GM12873 (cell line): ENCODE data around the gene IFNA13.

Experiments used
- TF ChIP-seq, protein P1 (sequence below): IDR thresholded peaks from 2 replicates; pipeline ENCODE4 v1.5.1; 2012; ENCODE audit warnings: low read depth, mild to moderate bottlenecking, moderate library complexity, low read length, control low read depth; ENCODE audit not compliant: insufficient read depth; ENCODE audit errors: missing control alignments

IFNA13 gene

GRCh38 chr9:21404146-21404545 lies 36.3 kb upstream of the IFNA13 start:
- TF ChIP-seq, protein P1, sequence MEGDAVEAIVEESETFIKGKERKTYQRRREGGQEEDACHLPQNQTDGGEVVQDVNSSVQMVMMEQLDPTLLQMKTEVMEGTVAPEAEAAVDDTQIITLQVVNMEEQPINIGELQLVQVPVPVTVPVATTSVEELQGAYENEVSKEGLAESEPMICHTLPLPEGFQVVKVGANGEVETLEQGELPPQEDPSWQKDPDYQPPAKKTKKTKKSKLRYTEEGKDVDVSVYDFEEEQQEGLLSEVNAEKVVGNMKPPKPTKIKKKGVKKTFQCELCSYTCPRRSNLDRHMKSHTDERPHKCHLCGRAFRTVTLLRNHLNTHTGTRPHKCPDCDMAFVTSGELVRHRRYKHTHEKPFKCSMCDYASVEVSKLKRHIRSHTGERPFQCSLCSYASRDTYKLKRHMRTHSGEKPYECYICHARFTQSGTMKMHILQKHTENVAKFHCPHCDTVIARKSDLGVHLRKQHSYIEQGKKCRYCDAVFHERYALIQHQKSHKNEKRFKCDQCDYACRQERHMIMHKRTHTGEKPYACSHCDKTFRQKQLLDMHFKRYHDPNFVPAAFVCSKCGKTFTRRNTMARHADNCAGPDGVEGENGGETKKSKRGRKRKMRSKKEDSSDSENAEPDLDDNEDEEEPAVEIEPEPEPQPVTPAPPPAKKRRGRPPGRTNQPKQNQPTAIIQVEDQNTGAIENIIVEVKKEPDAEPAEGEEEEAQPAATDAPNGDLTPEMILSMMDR: no peak

DNA sequence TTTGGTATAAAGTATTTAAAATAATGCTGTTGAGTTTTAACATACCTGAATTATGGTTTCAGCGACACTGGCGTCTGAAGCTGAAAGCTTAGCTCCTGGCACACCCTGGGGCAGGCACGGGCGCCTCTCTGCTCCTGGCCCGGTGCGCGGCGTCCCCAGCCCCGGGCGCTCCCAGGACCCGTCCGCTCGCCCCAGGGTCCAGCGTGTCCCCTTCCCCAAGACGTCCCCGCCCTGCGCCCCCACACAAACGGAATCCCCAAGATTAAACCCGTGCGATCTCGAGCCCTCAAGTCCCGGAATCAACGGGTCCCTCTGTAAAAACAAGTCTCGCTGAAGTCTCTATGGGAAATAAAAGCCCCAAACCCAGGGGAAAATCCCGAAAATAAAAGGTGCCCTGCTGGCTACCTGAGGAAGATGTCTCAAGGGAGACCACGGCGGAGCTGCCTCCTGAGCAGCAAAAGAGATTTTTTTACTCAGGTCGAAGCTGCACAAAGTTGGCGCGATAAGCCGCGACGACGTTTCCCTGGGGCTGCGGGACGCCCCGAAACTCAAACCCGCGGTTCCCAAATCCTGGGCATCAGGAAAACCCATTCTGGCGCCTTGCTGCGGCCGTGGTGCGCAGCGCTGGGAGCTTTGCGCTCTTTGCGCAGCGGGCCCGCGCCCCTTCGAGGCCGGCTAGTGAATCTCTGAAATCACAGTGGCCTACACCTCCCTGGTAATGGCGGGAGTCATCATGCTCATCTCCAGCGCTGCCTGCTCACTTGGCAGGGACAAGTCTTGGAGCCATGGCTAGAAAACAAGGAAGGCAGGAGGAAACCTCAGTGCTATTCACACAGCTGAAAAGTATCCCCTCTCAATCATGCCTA lies 34.8 kb upstream of the IFNA13 start:
- TF ChIP-seq, protein P1: peak; percentile 9

DNA sequence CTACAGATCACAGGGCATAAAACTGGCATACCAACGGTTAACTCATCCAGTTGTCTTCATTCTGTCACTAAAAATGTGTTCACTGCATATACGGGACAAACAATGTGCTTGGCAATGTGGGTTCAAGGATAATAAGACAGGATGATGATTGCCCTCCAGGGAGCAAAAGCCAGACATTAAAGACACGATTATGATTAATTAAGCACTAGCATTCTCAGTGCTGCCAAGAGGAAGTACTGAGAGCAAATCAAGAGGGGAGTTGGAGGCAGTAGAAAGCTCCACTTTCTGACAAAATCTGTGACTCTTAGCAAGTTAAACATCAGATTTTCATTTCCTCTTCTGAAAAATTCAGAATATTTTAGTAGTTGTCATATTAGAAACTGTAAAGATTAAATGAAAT lies 32.1 kb upstream of the IFNA13 start:
- TF ChIP-seq, protein P1: no peak

GRCh38 chr9:21398955-21399489 lies 31.2 kb upstream of the IFNA13 start:
- TF ChIP-seq, protein P1: no peak

DNA sequence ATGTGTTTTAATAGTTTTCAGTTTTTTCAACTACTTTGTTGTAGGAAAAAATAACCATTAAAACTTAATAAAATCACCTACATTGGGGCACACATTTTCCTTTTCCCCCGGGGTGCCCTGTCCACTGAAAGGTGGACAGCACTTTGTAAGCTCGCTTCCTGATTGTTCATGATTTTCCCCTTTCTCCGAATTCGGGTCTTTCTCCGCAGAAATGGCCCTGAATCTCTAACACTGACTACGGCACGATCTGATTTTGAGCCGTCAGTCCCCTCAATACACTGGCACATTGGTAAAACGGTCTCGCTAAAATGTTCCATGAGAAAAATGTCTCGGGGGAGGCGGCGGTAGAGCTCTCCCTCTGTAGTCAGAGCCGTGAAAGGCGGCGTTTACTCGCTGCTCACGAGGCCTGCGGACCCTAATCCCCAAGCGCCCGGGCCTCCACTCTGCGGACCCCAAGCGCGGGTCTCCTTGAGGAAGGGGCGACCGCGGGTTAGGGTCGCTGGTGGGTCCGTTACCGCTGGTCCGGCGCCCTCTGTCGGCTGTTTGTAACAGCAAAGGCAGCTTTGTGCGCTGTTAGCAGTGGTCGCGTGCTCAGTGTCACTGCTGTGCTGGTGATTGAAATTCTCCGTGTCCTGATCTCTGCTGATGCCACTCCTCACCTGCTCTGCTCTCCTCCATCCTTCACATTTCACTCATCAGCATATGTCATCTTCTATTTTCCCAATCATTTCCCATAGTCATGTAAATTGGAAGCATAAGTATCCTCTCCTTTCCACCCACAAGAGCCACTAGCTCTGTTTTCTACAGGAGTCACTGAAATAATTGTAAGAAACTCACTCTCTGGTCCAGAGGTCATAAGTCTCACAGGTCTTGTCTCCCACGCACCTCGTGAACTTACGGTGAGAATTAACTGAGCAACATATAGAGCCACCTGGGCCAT lies 28.2 kb upstream of the IFNA13 start:
- TF ChIP-seq, protein P1: peak; percentile 94

DNA sequence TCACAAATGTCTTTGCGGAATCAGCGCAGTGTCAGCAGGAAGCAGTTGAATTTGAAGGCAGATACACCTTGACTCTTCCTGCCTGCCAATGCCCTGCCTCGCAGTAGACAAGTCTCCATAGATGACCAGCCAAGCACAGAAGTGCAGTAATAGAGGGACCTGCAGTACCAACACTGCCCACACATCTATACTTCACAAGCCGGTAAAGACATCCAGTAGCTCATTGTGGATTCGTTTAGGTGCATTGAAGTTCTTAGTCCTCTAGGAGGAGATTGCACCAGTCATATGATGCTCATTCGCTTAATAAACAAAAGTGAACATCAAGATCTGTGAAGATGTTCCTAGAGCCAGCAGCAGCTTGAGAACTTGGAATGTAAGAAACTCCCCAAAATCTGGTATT lies 24.4 kb upstream of the IFNA13 start:
- TF ChIP-seq, protein P1: peak; percentile 68
